M059J (cell line): ENCODE results near the gene ULBP2. TPM values are rescaled to one million over a fixed set of nuclear protein-coding genes. Genes with fewer than 3 reads are reported as not detected.

Experiments
- DNase-seq: peaks from one replicate; pipeline ENCODE4 v3.0.0-alpha.2; 2012; ENCODE audit warnings: low read depth
- total RNA-seq: library from RNA; depleted of rRNA; stranded (reverse); fragments of >200 nt; shearing (Covaris generic); gene quantifications from 2 replicates; pipeline ENCODE4 v1.2.3, GENCODE V29; 2014; rRNA removed

The ULBP2 gene, protein sequence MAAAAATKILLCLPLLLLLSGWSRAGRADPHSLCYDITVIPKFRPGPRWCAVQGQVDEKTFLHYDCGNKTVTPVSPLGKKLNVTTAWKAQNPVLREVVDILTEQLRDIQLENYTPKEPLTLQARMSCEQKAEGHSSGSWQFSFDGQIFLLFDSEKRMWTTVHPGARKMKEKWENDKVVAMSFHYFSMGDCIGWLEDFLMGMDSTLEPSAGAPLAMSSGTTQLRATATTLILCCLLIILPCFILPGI
- 75.7 and 88.8 TPM in 2 replicates for total RNA-seq

DNA sequence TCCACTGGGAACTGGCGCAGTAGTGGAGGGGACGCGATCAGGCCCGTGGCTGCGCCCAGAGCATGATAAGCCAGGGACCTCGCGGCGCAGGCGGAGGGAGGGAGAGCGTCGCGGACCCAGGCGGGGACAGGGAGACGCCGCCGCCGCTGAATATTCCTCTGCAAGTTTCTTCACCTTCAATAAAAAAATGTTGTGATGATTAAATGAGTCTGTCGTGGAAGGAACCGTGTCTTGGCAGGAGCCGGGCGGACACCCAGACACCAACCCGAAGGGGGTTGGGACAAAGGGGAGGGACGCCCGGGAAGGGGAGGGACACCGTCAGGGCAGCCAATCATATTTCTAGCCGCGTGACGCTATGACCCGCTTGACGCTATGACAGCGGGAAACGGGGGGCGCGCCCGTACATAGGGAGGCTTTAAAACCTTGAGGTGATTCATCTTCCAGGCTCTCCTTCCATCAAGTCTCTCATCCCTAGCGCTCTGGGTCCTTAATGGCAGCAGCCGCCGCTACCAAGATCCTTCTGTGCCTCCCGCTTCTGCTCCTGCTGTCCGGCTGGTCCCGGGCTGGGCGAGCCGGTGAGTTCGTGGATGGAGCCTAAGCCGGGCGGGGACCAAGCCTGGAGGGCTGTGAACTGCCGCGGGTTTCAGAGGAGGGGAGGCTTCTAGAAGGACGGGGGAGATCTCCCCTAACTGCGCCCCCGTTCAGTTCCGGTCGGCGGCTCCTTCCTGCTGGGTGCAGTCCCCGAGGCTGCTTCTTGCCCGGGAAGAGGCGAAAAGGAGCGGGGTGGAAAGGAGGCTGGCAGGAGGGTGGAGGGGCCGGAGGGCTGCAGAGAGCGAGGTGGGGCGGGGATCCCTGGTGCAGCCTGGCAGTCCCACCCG is at the start of gene ULBP2:
TSS of gene ULBP2 (plus strand) at position 432 of the 878 bp plus-strand sequence. CDS start at position 491, 59 bp downstream.
- peak; percentile 98 for DNase-seq

DNA sequence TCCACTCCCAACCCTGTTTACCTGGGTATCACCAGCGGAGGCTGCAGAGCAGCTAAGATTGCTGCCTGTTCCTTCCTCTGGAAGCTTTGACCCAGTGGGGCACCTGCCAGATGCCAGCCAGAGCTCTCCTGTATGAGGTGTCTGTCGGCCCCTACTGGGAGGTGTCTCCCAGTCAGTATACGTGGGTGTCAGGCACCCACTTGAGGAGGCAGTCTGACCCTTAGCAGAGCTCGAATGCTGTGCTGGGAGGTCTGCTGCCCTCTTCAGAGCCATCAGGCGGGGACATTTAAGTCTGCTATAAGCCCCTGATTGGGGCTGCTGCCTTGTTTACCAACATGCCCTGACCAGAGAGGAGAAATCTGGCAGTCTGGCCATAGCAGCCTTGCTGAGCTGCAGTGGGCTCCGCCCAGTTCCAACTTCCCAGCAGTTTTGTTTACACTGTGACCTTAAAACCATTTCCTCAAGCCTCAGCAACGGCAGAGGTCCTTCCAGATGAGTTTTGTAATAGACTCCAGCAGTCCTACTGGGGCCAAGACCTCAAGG is 46.7 kb upstream of the ULBP2 start:
- peak; percentile 90 for DNase-seq

DNA sequence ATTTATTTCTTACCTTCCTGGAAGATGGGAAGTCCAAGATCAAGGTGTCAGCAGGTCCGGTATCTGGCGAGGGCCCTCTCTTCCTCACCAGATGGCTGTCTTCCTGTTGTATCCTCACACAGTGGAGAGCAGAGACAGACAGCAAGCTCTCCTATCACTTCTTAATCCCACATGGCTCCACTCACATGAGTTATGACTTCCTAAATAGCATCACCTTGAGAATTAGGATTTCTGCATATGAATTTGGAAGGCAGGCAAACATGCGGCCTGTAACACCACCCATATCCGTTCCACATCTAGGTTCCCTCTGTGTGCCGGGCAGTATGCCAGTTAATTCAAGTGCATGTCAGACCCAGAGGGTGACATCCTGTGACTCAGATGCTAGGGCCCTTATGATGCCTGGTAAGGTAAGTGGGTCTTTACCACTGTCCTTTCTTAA is 46.0 kb upstream of the ULBP2 start:
- DNase-seq: peak; percentile 98

DNA sequence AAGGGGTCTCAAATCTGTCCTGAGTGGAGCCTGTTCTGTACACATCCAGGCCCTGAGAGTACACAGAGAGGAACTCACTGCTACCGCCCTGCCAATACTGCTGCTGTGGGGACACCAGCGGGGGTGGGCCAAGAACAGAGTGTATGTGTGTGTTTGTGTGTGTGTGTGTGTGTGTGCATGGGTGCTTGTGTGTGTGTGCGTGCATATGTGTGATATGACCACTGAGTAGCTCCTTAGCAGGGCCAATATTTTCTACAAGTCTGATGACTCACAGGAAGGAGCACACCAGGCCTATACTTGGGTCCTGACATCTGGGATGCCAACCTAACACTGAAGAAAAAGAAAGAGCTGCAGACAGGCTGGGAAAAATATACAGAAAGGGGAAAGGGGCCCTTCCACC is 45.3 kb upstream of the ULBP2 start:
- peak; percentile 76 for DNase-seq

DNA sequence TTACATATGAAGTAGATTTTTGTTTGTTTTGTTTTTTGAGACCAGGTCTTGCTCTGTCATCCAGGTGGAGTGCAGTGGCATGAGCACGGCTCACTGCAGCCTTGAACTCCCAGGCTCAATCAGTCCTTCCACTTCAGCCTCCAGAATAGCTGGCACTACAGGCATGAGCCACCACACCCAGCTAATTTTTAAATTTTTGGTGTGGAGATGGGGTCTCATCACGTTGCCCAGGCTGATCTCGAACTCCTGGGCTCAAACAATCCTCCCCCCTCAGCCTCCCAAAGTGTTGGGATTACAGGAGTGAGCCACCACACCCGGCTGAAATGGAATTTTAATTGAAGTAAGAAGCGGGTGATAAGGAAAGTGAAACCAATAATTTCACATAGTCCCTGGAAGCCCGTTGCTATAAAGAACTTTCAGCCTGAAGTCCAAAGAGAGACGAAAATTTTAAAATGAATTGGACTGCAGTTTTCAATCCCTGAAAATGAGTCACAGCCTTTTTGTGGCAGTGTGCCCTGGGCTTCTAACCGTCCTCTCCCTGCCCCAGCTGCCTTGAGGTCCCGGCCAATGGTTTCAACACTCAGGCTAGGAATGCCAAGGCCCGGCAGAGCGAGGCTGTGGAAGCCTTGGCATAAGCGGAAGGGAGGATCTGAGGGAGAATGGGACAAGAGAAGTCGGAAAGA is 44.7 kb upstream of the ULBP2 start:
- peak; percentile 97 for DNase-seq

DNA sequence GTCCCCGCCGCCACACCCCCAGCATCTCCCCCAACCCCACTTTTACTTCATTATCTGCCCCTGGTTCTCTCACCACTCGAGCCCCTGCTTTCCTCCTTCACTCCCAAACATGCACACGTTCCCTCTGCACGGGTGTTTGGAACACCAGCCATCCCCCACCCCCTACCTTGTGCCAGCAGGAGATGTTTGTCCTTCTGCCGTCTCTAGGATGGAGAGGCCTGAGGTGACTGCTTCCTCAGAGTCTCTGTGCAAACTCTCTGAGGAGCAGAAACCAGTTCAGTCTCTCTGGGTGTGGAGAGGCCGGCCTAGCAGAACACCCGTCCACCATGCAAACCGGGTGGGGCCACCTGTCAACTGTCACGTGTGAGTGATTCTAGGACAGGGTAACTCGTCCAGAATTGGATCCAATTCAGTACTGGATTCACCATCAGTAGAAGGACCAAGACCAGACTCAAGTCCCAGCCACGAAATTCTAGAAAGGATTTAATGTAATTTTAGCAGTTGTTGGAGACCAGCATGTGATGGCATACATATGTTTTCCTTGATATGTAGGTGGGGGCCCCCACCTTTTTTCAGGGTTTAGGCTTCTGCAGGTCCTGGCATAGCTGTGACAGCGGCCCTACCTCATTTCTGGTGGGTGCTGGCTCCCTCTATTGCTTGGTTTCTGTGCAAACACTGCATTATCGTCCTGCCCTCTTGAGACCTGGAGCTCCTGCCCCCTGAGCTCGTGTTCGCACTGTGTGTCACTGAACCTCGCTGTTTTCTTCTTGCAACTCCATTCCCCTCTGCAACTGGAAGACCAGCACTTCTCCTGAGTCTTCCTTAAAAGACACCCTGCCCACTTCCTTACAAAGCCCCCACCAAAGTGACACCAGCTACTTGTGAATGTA is 43.7 kb upstream of the ULBP2 start, which contains the start of gene RAET1E:
TSS of gene RAET1E (minus strand) at position 259 of the 890 bp plus-strand sequence. CDS start 7,212 bp downstream, outside the sequence.
- peak; percentile 33 for DNase-seq

DNA sequence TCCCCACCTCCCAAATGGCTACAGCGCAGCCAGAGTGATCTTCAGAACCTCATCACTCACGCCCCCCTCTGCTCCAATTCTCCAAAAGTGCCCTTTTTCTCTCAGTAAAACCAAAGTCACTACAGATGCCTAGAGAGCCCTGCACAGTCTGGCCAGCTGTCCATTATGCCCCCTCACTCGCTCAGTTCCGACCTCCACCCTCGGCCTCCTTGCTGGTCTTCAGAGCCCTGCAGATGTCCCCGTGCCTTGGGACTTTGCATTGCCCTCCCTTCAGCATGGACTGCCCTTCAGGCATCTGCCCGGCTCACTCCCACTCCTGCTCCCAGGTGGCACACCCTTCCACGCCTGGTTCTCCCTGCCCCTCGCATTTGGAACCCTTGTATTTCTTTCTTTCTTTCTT is 42.8 kb upstream of the ULBP2 start:
- no peak for DNase-seq

DNA sequence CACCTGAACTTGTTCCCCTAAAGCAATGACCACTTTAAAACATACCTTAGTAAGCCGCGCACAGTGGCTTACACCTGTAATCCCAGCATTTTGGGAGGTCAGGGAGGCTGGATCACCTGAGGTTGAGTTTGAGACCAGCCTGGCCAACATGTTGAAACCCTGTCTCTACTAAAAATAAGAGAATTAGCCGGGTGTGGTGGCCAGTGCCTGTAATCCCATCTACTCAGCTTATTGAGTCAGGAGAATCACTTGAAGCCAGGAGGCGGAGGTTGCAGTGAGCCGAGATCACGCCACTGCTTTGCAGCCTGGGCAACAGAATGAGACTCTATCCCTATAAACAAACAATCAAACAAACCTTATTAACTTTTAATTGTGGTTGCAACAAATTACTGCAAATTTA is 42.3 kb upstream of the ULBP2 start:
- DNase-seq: no peak

DNA sequence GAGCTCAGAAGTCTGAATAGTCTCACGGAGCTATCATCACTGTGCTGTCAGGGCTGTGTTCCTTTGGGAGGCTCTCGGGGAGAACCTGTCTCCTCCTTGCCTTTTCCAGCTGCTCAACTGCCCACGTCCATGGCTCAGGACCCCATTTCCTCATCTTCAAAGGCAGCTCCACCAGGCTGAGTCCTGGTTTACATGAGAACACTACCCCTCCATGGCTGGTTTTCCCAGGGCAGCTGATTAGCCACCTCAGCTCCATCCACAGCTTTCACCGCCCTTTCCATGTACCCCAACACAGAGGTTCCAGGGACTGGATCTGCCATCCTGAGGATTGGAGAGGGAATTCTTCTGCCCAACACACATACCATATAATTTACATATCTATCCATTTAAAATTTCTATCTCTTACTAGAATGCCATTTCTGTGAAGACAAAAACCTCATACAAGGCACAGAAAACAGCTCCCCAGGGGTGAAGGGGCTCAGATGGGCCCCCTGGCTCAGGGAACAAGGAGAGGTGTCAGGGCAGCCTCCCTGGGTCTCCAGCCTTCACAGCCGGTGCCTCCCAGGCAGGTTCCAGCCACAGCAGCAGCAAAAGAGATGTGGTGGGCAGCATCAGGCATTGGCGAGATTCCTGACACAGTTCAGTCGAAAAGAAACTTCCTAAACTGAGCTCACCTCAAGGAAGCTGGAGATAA is 41.7 kb upstream of the ULBP2 start:
- no peak for DNase-seq

DNA sequence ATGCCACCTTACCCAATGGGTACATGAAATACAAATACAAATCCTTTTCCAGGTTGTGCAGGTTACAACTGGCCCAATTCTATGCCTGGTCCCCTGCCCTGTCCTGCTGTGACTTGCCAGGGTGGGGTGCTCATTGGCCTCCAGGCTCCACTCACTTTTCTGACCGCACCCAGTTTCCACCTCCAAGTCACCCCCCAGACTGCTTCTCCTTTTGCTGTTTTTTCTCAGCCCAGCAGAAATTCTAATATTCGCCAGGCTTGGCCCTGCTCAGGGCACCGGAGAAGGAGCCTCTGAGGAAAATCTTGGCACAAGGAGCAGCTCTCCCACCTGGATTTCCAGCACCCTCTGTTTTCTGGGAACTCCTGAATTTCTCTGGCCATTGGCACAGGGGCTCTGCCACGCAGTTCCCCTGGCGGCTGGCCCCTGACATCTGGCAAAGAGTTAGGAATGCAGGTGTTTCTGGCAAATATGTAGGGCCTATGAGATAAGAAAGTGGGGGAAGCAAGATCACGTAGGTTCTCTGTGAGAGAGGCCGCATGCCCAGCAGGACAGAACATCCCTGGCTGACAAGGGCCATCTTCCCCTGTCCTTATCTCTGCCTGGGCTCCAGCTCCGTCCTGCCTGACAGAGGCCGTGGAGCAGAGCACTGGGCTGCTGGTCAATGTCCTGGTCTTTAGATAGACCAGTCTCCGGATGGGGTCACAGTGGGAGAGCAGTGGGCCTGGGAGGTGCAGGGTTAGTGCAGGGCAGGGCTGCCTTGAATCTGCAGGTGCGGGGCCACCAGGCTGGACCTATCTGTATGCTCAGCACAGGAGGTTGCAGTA is 41.0 kb upstream of the ULBP2 start:
- no peak for DNase-seq

DNA sequence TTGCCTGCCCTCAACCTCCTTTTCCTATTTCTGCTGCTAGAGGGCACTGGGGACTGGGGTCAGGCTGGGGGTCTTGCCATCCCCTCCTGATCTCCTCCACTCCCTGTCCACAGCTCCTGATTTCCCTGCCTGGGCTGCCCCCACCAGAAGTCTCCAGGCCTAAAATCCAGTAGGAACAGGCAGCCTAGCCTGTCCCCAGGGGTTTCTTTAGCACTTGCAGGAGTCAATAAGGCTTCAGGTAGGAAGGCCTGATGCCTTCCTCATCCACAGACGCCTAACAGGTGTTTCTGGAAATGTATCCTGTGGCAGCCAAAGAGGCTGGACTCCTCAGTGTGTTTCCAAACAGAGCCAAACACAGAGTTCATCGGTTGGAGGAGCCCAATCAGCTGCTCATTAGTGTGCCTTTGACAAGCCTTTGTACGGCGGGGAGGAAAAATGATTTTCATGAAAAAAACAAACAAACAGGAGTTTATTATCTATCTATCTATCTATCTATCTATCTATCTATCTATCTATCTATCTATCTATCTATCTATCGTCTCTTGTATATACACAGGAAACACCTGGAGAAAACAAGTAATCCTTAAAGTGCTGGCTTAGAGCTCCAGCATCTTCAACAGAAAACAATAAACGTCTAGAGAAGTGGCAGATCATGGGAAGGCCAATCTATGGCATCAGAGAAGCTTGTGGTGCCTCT is 40.2 kb upstream of the ULBP2 start:
- no peak for DNase-seq

DNA sequence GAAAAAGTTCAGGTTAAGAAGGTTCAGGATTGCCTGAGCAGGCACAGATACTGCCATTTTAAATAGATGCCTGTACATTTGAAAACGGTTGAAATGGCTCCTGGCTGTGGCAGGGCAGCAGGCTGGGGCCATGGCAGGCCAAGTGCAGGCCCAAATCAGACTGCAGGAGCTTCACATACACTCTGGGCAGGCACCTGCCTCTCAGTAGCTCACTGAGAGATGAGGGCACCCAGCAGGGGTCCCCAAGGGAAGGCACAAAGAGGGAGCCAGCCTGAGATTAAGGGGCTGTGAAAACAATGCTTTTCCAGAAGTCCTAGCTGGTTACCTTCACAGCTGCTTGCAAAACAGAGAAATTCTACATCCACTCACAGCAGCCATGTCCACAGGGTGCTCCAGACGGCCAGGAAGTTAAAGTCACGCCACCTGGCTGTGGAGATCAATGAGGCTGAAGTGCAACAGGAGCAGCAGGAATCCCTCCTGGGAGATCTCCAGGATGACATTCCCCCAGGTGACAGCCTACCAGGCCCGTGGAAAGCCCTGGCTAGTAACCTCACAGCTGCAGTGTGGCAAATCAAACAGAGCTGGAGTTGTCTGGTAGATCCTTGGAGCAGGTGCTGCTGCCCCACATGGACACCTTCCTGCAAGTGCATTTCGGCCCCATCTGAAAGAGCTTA is 37.7 kb upstream of the ULBP2 start:
- DNase-seq: no peak

DNA sequence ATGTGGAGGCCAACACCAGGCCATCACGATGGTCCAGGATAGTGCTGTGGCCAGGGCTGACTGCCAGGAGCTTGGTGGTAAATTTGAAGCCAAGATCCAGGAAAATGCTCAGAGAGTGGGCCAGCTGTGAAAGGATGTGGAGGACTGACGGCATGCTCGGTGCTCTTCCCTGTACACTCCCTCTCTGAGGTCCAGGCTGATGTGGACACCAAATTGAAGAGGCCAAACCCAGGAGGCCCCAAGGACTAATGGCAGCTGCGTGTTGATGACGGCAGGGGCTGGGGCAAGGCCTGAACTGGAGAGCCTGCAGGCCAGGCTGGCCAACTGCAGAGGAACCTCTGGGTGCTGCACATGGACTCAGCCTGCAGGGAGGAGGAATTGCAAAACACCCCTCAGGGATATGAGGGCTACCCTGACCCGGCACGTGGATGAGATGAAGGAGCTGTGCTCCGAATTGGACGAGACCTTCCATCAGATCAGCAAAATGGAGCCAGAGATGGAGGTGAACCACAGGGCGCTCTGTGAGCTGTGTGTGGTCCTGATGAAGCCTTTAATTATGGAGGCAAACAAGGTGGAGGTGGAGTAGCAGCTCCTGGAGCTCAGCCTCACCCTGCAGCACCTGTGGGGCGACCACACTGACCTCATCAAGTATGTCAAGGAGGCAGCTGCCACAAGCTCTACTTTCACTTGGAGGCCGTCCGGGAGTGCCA is 37.0 kb upstream of the ULBP2 start:
- no peak for DNase-seq

DNA sequence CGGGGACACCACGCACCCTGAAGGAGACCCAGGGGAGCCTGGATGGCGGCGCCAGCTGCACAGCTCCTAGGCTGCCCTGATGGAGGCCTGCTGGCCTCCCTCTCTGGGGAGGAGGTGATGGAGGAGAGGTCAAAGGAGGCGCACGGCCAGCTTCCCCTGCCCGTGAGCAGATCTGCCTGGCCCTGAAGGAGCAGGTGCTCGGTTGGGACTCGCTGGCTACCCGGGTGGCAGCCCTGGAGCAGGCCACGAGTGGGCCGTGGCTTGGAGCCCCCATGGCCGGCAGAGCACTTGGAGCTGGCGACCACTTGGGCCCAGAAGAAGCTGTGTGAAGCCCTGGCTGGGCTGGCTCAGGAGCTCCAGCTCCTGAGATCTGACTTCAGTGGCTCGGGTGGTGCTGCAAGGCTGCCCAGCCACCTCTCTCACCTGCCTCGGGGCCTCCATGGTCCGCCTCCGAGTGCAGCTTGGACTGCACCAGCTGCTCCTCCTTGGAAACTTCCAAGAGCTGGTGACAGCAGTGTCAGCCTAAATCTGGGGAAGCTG is 36.4 kb upstream of the ULBP2 start:
- no peak for DNase-seq

DNA sequence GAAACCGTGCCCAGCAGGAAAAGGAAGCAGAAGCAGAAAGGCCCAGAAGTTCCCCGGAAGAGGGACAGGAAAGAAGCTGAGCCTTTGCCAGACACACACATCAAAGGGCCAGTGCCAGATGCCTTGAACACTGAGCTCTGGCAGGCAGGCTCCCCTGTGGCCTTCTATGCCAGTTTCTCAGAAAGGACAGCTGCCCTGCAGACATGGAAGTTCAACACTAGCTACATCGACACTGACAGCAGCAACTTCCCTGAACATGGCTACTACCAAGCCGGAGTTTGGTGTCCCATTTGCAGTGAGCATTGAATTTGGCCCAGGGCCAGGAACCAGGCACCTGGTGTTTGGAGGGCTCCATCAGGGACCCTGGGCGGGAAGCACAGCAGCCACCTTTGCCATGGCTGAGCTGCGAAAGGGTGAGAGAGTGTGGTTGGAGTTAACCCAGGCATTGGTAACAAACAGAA is 35.9 kb upstream of the ULBP2 start:
- DNase-seq: no peak

DNA sequence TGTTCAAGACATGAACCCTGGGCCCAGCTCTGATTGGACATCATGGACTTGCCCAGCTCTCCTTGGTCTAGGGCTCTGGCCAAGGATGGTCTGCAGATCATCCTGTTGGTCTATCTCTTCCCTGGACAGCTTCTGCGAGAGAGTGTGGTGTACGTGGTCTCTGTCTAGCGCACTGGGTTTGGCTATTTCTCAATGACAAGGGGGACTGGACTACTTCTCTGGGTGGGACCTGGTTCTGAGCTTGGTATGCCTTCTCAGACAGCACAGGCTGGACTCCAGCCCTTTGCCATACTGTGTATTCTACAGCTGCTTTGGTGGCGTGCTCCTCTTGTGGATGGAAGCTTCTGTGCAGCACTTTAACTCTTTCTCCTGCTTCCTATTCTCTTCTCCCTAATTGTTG is 35.4 kb upstream of the ULBP2 start:
- DNase-seq: no peak

DNA sequence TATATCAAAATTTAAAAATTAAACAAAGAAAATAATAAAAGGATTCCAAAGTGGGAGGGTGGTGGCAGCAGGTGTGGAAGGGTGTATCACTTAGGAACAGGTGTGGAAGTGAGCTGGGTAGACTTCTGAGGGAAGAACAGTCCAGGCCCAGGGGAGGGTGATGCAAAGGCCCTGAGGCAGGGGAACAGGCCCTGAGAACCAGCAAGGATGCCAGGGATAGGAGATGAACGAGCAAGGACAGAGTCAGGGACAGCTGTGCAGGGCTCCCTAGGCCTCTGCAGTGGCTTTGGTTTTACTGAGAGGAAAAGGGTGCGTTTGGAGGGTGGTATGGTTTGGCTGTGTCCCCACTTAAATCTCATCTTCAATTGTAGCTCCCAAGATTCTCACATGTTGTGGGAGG is 34.5 kb upstream of the ULBP2 start:
- DNase-seq: no peak
